Activated naive CD4-positive, alpha-beta T cell treated with anti-CD3 and anti-CD28 coated beads, Interleukin-2, amount 50 U/mL, for 24 hours (primary cell): ENCODE data around the gene PHLPP1.
"Not testable (repeated sequence)": the region's sequence is repeated elsewhere in the genome, so short reads cannot be mapped to it uniquely, and the experiment has no call there.

Experiments used
- H3K27ac Mint-ChIP-seq: one replicate; pipeline ENCODE4 v1.8.0; 2021; ENCODE audit warnings: mild to moderate bottlenecking, mixed read lengths
- H3K27me3 Mint-ChIP-seq: one replicate; pipeline ENCODE4 v1.8.0; 2021; ENCODE audit warnings: mixed read lengths
- H3K36me3 Mint-ChIP-seq: one replicate; pipeline ENCODE4 v1.8.0; 2021; ENCODE audit warnings: mixed read lengths
- H3K4me1 Mint-ChIP-seq: one replicate; pipeline ENCODE4 v1.8.0; 2021; ENCODE audit warnings: mixed read lengths
- H3K4me3 Mint-ChIP-seq: one replicate; pipeline ENCODE4 v1.8.0; 2021; ENCODE audit warnings: mild to moderate bottlenecking, mixed read lengths
- H3K9me3 Mint-ChIP-seq: one replicate; pipeline ENCODE4 v1.8.0; 2021; ENCODE audit warnings: mixed read lengths

Gene PHLPP1

GRCh38 chr18:62715436-62715758 is at the start of gene PHLPP1:
TSS of gene PHLPP1 (plus strand) at chr18:62715541. CDS start at chr18:62715684, 143 bp downstream.
- Mint-ChIP-seq H3K27ac (peak within 1 kb of the TSS; percentile 93), H3K36me3 (no peaks in the 10 kb centered on the region), H3K4me3 (peak within 1 kb of the TSS; percentile 86), H3K27me3 (no peaks in the 10 kb centered on the region), H3K9me3 (no peaks in the 10 kb centered on the region), H3K4me1 (peaks cover 33% of the 10 kb centered on the region)

GRCh38 chr18:62669225-62669624 is 46.1 kb upstream of the PHLPP1 start:
- H3K4me3 Mint-ChIP-seq: no peak overlapping the region
- peaks cover 6% of the 10 kb centered on the region for H3K4me1 Mint-ChIP-seq
- H3K9me3 Mint-ChIP-seq: peaks cover 13% of the 10 kb centered on the region
- no peaks in the 10 kb centered on the region for H3K36me3 Mint-ChIP-seq
- no peak overlapping the region for H3K27ac Mint-ChIP-seq
- no peaks in the 10 kb centered on the region for H3K27me3 Mint-ChIP-seq

- peaks cover 6% of the 10 kb centered on the region for H3K4me1 Mint-ChIP-seq
- peaks cover 4% of the 10 kb centered on the region for H3K27me3 Mint-ChIP-seq
- H3K4me3 Mint-ChIP-seq: no peak overlapping the region
- H3K36me3 Mint-ChIP-seq: no peaks in the 10 kb centered on the region
- H3K9me3 Mint-ChIP-seq: peaks cover 13% of the 10 kb centered on the region
- no peak overlapping the region for H3K27ac Mint-ChIP-seq
Observed at GRCh38 chr18:62670573-62670972, 44.8 kb upstream of the PHLPP1 start.

- no peak overlapping the region for H3K4me3 Mint-ChIP-seq
- no peak overlapping the region for H3K27ac Mint-ChIP-seq
- peaks cover 6% of the 10 kb centered on the region for H3K4me1 Mint-ChIP-seq
- H3K27me3 Mint-ChIP-seq: peaks cover 4% of the 10 kb centered on the region
- H3K9me3 Mint-ChIP-seq: peaks cover 13% of the 10 kb centered on the region
- H3K36me3 Mint-ChIP-seq: no peaks in the 10 kb centered on the region
Observed at GRCh38 chr18:62672600-62672999, 42.7 kb upstream of the PHLPP1 start.

GRCh38 chr18:62678847-62679485 is 36.4 kb upstream of the PHLPP1 start:
- Mint-ChIP-seq H3K27ac (no peak overlapping the region), H3K4me1 (no peaks in the 10 kb centered on the region), H3K4me3 (no peak overlapping the region), H3K9me3 (no peaks in the 10 kb centered on the region), H3K36me3 (no peaks in the 10 kb centered on the region), H3K27me3 (peaks cover 4% of the 10 kb centered on the region)

GRCh38 chr18:62682371-62682770 is 33.0 kb upstream of the PHLPP1 start:
- H3K27me3 Mint-ChIP-seq: no peaks in the 10 kb centered on the region
- no peak overlapping the region for H3K4me3 Mint-ChIP-seq
- H3K27ac Mint-ChIP-seq: no peak overlapping the region
- no peaks in the 10 kb centered on the region for H3K4me1 Mint-ChIP-seq
- H3K9me3 Mint-ChIP-seq: no peaks in the 10 kb centered on the region
- no peaks in the 10 kb centered on the region for H3K36me3 Mint-ChIP-seq

- peaks cover 7% of the 10 kb centered on the region for H3K9me3 Mint-ChIP-seq
- peaks cover 6% of the 10 kb centered on the region for H3K36me3 Mint-ChIP-seq
- no peaks in the 10 kb centered on the region for H3K4me1 Mint-ChIP-seq
- H3K27me3 Mint-ChIP-seq: no peaks in the 10 kb centered on the region
- no peak overlapping the region for H3K27ac Mint-ChIP-seq
- no peak overlapping the region for H3K4me3 Mint-ChIP-seq
Observed at GRCh38 chr18:62683935-62684334, 31.4 kb upstream of the PHLPP1 start.

- H3K4me3 Mint-ChIP-seq: no peak overlapping the region
- no peak overlapping the region for H3K27ac Mint-ChIP-seq
- peaks cover 11% of the 10 kb centered on the region for H3K36me3 Mint-ChIP-seq
- H3K4me1 Mint-ChIP-seq: no peaks in the 10 kb centered on the region
- peaks cover 21% of the 10 kb centered on the region for H3K9me3 Mint-ChIP-seq
- peaks cover 7% of the 10 kb centered on the region for H3K27me3 Mint-ChIP-seq
Observed at GRCh38 chr18:62688743-62689317, 26.5 kb upstream of the PHLPP1 start.

- Mint-ChIP-seq H3K36me3 (peaks cover 11% of the 10 kb centered on the region), H3K27me3 (peaks cover 7% of the 10 kb centered on the region), H3K4me3 (no peak overlapping the region), H3K9me3 (peaks cover 21% of the 10 kb centered on the region), H3K27ac (no peak overlapping the region), H3K4me1 (no peaks in the 10 kb centered on the region)
Observed at GRCh38 chr18:62690236-62690815, 25.0 kb upstream of the PHLPP1 start.

GRCh38 chr18:62693659-62694058 is 21.7 kb upstream of the PHLPP1 start:
- H3K4me3 Mint-ChIP-seq: no peak overlapping the region
- peaks cover 15% of the 10 kb centered on the region for H3K9me3 Mint-ChIP-seq
- peaks cover 5% of the 10 kb centered on the region for H3K36me3 Mint-ChIP-seq
- peaks cover 8% of the 10 kb centered on the region for H3K27me3 Mint-ChIP-seq
- no peak overlapping the region for H3K27ac Mint-ChIP-seq
- no peaks in the 10 kb centered on the region for H3K4me1 Mint-ChIP-seq

GRCh38 chr18:62697636-62698035 is 17.7 kb upstream of the PHLPP1 start:
- H3K4me1 Mint-ChIP-seq: no peaks in the 10 kb centered on the region
- H3K4me3 Mint-ChIP-seq: no peak overlapping the region
- peaks cover 3% of the 10 kb centered on the region for H3K27me3 Mint-ChIP-seq
- H3K9me3 Mint-ChIP-seq: peaks cover 4% of the 10 kb centered on the region
- no peak overlapping the region for H3K27ac Mint-ChIP-seq
- H3K36me3 Mint-ChIP-seq: no peaks in the 10 kb centered on the region

GRCh38 chr18:62702259-62702658 is 13.1 kb upstream of the PHLPP1 start:
- Mint-ChIP-seq H3K4me1 (no peaks in the 10 kb centered on the region), H3K27ac (no peak overlapping the region), H3K4me3 (no peak overlapping the region), H3K27me3 (peaks cover 1% of the 10 kb centered on the region), H3K9me3 (peaks cover 4% of the 10 kb centered on the region), H3K36me3 (no peaks in the 10 kb centered on the region)

GRCh38 chr18:62706879-62707278 is 8.5 kb upstream of the PHLPP1 start:
- H3K27ac Mint-ChIP-seq, H3K36me3 Mint-ChIP-seq, H3K27me3 Mint-ChIP-seq, H3K4me1 Mint-ChIP-seq, H3K9me3 Mint-ChIP-seq, H3K4me3 Mint-ChIP-seq: not testable (repeated sequence)

GRCh38 chr18:62709908-62710307 is 5.4 kb upstream of the PHLPP1 start:
- not testable (repeated sequence) for H3K36me3 Mint-ChIP-seq, H3K4me1 Mint-ChIP-seq, H3K27ac Mint-ChIP-seq, H3K4me3 Mint-ChIP-seq, H3K27me3 Mint-ChIP-seq, H3K9me3 Mint-ChIP-seq

- H3K9me3 Mint-ChIP-seq: no peaks in the 10 kb centered on the region
- H3K36me3 Mint-ChIP-seq: no peaks in the 10 kb centered on the region
- H3K4me1 Mint-ChIP-seq: peaks cover 4% of the 10 kb centered on the region
- H3K27me3 Mint-ChIP-seq: no peaks in the 10 kb centered on the region
- no peak overlapping the region for H3K4me3 Mint-ChIP-seq
- no peak overlapping the region for H3K27ac Mint-ChIP-seq
Observed at GRCh38 chr18:62710417-62710816, 4.9 kb upstream of the PHLPP1 start.

- Mint-ChIP-seq H3K27me3 (no peaks in the 10 kb centered on the region), H3K4me3 (no peak overlapping the region), H3K27ac (no peak overlapping the region), H3K9me3 (no peaks in the 10 kb centered on the region), H3K4me1 (peaks cover 4% of the 10 kb centered on the region), H3K36me3 (no peaks in the 10 kb centered on the region)
Observed at GRCh38 chr18:62711781-62712180, 3.6 kb upstream of the PHLPP1 start.
